ENCODE data around the gene ESAM. TPM values are rescaled to one million over a fixed set of nuclear protein-coding genes. Genes with fewer than 3 reads are reported as not detected.

ESAM gene
- total RNA-seq, 4 donors from 2014 or later = 18.7 to 91.6 (median 47.7) TPM

DNA sequence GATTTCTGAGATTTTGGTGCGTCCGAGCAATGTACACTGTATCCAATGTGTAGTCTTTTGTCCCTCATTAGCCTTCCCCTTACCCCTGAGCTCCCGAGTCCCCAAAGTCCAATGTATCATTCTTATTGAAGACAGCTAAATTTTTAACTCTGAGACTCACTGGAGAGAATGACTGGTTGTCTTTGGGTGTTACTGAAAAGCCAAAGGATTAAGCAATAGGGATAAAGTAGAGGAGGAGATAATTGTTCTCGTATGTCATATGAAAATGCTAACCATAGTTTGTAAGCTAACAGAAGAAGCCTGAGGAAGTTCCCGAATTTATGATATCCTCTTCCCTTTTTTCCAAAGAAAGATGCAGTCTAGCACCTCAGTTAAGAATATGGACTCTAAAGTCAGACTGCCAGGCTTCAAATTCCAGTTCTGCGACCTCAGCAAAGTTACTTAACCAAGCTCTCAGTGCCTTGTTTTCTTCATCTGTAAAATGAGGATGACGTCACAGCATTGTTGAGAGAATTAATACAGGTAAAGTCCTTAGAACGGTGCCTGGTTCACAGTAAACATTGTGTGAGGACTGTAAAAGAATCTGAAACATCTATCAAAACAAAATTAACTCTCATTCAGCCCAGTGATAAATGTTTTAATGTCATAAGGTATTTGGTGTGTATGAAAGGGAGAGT lies 39.7 kb upstream of the ESAM start:
- Histone ChIP-seq H3K4me3 (no peak overlapping the region), H3K9me3 (no peaks in the 10 kb centered on the region), H3K36me3 (no peaks in the 10 kb centered on the region), H3K27me3 (no peaks in the 10 kb centered on the region), H3K27ac (peak overlapping the region; percentile 96 to 98), H3K4me1 (no peaks in the 10 kb centered on the region)
- intact Hi-C loops (cut with DNase I; ENCODE audit: low total_unique reads) = no loop called here
- no peak for DNase-seq
- no peak for TF ChIP-seq POLR2A (IDR thresholded peaks at IDR 0.05)
- TF ChIP-seq, protein P1, sequence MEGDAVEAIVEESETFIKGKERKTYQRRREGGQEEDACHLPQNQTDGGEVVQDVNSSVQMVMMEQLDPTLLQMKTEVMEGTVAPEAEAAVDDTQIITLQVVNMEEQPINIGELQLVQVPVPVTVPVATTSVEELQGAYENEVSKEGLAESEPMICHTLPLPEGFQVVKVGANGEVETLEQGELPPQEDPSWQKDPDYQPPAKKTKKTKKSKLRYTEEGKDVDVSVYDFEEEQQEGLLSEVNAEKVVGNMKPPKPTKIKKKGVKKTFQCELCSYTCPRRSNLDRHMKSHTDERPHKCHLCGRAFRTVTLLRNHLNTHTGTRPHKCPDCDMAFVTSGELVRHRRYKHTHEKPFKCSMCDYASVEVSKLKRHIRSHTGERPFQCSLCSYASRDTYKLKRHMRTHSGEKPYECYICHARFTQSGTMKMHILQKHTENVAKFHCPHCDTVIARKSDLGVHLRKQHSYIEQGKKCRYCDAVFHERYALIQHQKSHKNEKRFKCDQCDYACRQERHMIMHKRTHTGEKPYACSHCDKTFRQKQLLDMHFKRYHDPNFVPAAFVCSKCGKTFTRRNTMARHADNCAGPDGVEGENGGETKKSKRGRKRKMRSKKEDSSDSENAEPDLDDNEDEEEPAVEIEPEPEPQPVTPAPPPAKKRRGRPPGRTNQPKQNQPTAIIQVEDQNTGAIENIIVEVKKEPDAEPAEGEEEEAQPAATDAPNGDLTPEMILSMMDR (IDR thresholded peaks at IDR 0.05) = no peak

DNA sequence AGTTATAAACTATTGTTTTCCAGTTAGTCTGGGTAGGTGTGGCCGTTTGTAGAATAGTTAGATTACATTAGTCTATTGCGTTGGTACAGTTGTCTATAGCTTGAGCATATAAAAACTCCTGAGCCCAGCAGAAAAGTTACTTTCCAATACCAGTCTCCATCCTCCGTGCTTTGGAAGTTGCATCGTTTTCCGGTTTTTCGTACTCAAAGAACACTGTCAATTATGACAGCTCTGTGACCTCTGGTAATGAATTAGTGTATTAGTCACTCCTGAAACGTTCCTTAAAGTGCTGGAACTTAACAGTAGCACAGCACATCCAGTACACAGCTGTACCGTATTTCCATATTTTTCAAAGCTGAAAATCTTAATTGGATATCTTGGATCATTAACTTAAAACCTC lies 38.9 kb upstream of the ESAM start:
- Histone ChIP-seq H3K27me3 (no peaks in the 10 kb centered on the region), H3K27ac (peak overlapping the region; percentile 96 to 98), H3K9me3 (no peaks in the 10 kb centered on the region), H3K4me3 (peak overlapping the region; percentile 50 to 91), H3K4me1 (no peaks in the 10 kb centered on the region), H3K36me3 (no peaks in the 10 kb centered on the region)
- intact Hi-C loops (cut with DNase I; ENCODE audit: low total_unique reads) = no loop called here
- TF ChIP-seq, protein P1 (IDR thresholded peaks at IDR 0.05) = no peak
- no peak for TF ChIP-seq POLR2A (IDR thresholded peaks at IDR 0.05)
- no peak for DNase-seq

DNA sequence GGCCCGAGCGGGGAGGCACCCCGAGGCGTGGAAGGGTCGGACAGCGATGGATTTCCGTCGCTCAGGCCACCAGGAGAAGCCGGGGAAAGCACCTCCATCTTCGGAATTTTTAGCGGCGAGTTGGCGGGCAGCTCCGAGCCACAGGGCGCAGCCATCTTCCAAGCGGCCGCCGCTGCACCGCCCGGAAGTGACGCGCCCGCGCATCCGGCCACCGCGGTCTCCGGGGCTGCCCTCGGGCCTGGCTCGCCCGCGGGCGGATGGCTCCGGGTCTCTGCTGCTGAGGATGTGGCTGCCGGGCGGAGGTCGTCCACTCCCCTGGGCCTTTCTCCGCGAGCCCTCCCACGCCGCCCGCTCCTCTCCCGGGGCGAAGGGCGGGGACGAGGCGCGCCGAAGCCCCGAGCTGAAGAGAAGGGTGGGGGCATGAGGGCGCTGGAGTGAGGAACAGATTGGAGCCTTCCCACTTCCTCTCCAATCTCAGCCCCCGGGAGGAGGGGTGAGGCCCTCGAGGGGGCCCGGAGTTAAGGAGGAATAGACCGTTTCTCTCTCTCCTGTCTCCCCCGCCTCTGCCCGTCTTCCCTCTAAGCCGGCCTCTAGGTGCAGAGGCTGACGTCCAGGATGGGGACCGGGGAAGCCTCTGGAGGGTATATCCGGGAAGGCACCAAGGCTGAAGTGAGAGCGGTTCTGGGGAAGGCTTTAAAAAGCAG lies 38.3 kb upstream of the ESAM start, which contains the start of gene MSANTD2:
MSANTD2 (minus strand) TSS at position 181 of the 704 bp plus-strand sequence; CDS start at position 155, 26 bp downstream.
- H3K4me1 ChIP-seq = no peaks in the 10 kb centered on the region
- intact Hi-C loops (cut with DNase I; ENCODE audit: low total_unique reads) = no loop called here

DNA sequence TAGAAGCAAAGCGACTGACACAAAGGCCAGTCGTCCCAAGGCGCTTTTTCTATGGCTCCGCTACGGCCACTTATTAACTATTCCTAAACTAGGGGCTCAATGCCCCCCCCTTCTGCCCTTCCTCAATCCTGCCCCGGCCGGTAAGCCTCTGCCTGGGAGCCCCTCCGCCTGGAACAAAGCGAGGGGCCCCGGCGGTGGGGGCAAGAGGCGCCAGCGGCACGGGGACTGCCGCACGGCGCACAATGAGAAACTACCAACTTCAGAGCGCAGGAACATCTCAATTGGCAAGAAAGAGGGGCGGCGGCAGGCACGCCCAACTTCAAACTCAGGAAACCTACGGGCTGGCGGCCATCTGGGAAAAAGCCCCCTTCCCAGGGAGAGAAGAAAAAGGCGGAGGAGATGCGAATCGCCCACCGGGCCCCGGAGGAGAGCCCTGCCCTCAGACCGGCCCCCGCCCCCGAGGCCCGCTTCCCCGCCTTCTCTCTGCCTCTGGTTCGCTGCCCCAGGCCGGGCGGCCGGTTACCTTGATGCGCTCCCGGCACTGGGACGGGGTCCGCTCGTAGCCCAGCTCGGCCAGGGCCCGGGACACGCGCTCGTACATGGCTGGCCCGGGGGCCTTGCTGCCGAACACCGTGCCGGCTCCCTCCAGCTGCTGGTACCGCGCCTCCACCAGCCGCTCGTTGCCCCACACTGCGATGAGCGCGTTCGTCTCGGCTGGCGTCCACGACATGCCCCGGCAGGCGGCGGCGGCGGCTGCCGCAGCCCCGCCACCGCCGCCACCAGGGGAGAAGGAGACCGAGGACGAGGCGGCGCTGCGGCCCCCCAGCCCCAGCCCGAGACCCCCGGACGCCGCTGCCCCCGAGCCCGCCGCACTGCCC lies 37.5 kb upstream of the ESAM start:
- DNase-seq = peak in 1 of 2 donors; percentile 24
- no peaks in the 10 kb centered on the region for H3K4me1 ChIP-seq
- H3K36me3 ChIP-seq = no peaks in the 10 kb centered on the region
- peak overlapping the region; percentile 96 to 98 for H3K27ac ChIP-seq
- TF ChIP-seq POLR2A (IDR thresholded peaks at IDR 0.05) = no peak
- TF ChIP-seq, protein P1 (IDR thresholded peaks at IDR 0.05) = no peak
- H3K27me3 ChIP-seq = no peaks in the 10 kb centered on the region
- intact Hi-C loops (cut with DNase I; ENCODE audit: low total_unique reads) = no loop called here
- H3K9me3 ChIP-seq = no peaks in the 10 kb centered on the region
- peak overlapping the region; percentile 50 to 91 for H3K4me3 ChIP-seq

More for the DNA sequence above, 38.3 kb upstream of the ESAM start, which contains the start of gene MSANTD2:
- Histone ChIP-seq H3K27me3 (no peaks in the 10 kb centered on the region), H3K36me3 (no peaks in the 10 kb centered on the region), H3K9me3 (no peaks in the 10 kb centered on the region), H3K27ac (peak within 1 kb of the TSS; percentile 96 to 98), H3K4me3 (peak within 1 kb of the TSS; percentile 50 to 91)
- TF ChIP-seq, protein P1 (IDR thresholded peaks at IDR 0.05) = no peak
- peak; percentile 72 to 85 for TF ChIP-seq POLR2A (IDR thresholded peaks at IDR 0.05)
- DNase-seq = peak; percentile 81
